ENCODE data around the gene SLC25A44.
"Not testable (repeated sequence)": the region's sequence is repeated elsewhere in the genome, so short reads cannot be mapped to it uniquely, and the experiment has no call there.

DNA sequence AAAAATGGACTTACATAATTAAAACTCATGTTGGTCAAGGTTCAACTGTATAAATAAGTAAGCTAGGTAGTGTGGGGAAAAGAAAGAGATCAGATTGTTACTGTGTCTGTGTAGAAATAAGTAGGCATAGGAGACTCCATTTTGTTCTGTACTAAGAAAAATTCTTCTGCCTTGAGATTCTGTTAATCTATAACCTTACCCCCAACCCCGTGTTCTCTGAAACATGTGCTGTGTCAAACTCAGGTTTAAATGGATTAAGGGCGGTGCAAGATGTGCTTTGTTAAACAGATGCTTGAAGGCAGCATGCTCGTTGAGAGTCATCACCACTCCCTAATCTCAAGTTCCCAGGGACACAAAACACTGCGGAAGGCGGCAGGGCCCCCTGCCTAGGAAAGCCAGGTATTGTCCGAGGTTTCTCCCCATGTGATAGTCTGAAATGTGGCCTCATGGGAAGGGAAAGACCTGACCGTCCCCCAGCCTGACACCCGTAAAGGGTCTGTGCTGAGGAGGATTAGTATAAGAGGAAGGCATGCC, 12.4 kb upstream of the SLC25A44 start:
- TF ChIP-seq, protein P1, sequence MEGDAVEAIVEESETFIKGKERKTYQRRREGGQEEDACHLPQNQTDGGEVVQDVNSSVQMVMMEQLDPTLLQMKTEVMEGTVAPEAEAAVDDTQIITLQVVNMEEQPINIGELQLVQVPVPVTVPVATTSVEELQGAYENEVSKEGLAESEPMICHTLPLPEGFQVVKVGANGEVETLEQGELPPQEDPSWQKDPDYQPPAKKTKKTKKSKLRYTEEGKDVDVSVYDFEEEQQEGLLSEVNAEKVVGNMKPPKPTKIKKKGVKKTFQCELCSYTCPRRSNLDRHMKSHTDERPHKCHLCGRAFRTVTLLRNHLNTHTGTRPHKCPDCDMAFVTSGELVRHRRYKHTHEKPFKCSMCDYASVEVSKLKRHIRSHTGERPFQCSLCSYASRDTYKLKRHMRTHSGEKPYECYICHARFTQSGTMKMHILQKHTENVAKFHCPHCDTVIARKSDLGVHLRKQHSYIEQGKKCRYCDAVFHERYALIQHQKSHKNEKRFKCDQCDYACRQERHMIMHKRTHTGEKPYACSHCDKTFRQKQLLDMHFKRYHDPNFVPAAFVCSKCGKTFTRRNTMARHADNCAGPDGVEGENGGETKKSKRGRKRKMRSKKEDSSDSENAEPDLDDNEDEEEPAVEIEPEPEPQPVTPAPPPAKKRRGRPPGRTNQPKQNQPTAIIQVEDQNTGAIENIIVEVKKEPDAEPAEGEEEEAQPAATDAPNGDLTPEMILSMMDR (IDR thresholded peaks at IDR 0.05; ENCODE audit: insufficient read depth, low read depth, low read length) = not testable (repeated sequence)
- TF ChIP-seq EZH2 (IDR thresholded peaks at IDR 0.05; ENCODE audit: insufficient read depth, low read length) = not testable (repeated sequence)

All from astrocyte (in vitro differentiated cells and primary cell).